NCI-H2029 (cell line): Measurements from ENCODE around the gene PLOD2.
"Not testable (repeated sequence)": the region's sequence is repeated elsewhere in the genome, so short reads cannot be mapped to it uniquely, and the experiment has no call there.

ENCODE experiments used
- DNase-seq: peaks from one replicate; lab custom pipeline; 2025; lab: John Stamatoyannopoulos, UW

Gene PLOD2

DNA sequence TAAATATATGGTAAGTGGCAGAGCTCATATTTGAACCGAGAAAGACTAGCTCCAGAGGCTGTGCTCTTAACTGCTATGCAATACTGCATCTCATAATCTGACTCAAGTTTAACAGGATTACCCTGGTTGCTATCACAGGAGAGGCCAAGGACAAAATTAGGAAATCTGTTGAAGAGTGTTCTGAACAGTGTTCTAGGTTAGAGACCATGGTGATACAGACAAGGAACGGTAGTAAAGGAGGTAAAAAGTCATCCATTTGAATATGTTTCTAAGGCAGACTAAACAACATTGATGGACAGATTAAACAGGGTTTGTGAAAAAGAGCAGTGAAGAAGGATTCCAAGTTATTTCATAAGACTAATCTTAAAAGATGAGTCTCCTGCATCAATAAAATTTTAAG lies 22.1 kb downstream of the PLOD2 start:
- DNase-seq = no peak

DNA sequence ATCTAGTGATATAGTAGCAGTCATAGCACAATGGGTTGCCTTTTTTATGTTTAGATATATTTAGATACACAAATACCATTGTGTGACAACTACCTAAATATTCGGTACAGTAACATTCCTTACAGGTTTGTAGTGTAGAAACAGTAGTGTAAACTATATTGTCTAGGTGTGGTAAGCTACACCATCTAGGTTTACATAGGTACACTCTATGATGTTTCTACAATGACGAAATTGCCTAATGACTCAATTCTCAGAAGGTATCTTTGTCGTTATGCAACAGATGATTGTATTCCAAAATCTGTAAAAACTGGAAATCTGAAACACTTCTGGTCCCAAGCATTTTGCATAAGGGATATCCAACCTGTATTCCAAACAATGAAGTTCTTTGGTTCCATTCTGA lies 24.3 kb downstream of the PLOD2 start:
- DNase-seq = no peak

DNA sequence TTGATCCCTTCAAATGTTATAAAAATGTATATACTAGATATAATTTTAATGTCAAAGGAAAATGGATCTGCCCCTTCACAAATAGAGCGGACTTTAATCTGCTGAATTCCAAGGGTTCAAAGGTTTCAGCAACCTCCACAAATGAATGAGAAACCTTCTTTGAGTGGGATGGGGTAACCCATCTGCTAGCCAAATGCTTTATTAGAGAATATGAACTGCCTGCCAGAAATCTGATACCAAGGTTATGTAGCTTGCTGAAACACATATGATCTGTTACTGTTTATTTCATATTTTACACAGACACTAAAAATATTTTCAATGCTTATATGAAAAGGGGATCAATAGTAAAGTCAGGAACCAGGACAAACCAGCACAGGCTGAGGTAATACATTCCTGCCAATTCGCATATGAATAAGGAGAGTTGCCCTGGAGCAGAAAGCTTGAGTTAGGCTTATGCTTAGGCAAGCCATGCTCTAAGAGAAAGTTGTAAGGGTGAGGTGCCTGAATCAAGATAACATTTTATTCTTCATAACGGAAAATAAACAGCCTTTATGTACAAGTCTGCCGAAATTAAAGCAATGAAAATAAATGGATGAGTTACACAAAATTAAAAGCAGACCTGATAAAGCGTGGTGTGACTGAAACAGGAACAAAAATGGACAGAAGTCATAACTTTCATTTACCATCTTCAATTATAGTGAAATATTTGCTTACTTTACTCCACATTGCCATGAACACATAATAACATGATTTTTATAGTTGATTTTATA lies 26.5 kb downstream of the PLOD2 start:
- DNase-seq = no peak

DNA sequence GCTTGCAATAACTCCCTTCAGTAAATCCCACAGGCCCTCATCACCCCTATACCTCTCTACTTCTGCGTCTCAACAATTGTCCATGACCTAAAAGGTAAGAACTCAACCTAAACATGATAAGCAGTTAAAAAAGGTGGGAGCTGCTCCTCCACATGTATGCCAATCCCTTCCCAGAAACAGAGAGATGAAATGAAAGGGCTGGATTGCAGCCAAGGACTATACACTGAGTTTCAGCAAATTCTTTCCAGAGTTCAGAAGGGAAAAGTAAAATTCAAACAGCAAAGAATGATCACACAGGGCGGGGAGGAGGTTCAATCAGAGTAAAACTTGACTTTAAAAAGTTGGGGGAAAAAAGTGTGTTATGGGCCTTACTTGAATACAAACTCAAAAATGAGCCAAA lies 27.5 kb downstream of the PLOD2 start:
- no peak for DNase-seq

DNA sequence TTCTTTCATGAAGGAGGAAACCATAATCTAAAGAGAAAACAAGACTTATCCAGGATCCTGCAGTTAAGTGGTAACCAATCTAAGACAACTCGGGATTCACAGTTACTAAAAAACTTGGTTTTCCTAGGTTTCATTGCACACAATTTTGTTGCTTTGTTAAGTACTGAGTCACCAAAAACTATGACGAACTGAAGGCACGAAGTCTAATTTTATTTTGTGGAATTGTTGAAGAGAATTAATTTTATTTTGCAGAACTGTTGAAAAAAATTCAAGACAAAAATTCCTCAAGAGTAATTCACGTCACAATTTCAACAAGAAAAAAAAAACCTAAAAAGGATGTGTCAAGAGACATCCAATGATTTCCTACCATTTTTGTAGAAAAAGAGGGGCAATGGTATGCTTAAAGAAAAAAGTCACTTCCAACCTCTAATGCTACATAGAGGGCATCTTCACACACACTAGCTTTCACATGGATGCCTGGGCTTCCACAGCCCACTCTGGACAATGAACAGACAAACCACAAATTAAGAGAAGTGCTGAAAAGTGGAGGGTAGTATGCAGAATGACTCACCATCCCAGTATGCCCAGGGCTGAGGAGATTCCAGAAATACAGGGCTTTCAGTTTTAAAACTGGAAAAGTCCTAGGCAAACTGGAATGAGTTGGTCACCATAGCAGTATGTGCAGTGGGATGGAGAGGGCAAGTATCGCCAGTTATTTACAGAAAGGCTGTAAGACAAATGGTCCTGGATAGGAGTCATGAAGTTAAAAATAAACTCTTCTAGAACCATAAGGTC lies 29.2 kb downstream of the PLOD2 start:
- DNase-seq = no peak

DNA sequence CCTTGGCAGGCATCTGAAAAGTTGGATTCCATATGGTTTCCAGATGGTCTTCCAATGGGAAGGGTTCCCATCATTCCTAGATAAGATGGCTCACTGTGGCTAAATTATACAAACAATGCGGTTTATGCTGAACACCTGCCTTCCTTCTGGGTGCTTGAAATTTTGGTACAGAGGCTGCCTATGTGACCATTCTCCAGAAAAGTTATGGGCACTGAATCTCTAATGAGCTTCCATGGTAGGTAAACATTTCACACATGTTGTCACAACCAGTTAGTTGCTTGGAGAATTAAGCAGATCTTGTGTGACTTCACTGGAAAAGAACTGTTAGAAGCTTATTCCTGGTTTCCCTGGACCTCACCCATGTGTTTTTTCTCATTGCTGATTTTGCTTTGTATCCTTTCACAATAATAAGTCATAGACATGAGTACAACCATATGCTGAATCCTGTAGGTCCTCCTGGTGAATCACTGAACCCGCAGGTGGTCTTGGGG lies 30.1 kb downstream of the PLOD2 start:
- DNase-seq = no peak

DNA sequence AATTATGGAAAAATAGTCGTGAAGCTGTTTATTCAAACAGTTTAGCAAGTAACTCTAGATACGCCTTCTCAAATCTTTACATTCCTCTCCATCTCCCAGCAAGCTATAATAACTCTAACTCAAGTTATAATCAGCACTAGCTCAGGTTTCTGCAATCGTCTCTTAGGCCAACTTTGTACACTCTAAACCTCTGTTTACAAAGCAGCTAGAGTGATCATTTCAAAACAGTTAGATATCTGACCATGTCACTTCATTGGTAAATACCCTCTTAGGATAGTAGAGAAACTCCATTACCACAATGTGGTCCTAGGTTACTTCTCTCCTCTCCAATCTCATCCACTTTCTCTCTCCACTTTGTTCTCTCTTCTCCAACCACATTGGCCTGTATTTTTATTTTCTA lies 31.2 kb downstream of the PLOD2 start:
- no peak for DNase-seq

DNA sequence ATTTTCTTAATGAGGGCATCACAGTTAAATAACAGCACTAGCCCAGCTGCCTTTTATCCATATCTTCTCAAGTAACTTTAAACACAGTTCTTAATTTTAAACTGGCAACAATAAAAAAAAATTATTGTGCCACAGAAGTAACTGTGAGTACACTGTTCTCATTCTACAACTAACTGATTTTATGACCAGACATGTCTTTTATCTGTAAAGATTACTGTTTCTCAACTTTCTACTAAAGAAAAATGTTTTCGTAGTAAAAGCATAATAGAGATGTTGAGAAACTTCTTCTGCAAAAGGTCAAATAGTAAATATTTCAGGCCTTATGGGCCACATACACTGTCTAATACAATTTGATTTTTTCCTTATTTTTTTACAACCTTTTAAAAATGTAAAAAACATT lies 32.0 kb downstream of the PLOD2 start:
- DNase-seq = no peak

DNA sequence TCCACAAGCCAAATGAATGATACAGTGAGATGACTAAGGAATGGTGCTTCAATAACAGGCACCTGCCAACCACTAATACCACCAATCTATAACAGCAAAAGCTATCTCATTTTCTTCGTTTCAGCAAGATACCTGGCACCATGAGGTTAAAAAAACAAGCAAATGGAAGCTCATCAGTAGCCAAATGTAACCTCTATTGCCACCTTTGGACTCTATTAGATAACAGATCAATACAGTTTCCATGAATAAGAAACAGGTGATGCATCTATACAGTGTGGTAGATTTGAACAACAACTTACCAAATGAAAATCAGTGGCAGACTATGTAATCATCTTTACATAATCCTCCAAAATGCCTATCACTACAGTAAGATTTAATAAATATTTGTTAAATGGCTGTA lies 32.8 kb downstream of the PLOD2 start:
- DNase-seq = no peak

DNA sequence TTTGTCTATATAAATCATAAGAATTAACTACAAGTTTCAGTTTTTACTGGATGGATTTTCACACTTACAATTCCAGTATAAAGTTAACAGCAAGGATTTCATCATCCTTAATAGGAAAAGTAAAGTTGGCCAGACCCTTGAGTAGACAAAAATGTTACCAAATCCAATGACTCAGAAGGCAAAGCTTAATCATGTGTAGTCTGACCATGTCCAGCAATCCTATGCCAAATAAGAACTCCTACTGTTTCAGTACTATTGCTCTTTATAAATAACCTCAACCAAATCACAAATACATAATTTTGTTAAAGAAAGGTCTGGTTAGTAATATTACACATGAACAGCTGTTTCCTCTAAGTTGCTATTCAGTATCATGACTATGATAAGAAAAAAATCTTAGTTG lies 35.0 kb downstream of the PLOD2 start:
- no peak for DNase-seq

DNA sequence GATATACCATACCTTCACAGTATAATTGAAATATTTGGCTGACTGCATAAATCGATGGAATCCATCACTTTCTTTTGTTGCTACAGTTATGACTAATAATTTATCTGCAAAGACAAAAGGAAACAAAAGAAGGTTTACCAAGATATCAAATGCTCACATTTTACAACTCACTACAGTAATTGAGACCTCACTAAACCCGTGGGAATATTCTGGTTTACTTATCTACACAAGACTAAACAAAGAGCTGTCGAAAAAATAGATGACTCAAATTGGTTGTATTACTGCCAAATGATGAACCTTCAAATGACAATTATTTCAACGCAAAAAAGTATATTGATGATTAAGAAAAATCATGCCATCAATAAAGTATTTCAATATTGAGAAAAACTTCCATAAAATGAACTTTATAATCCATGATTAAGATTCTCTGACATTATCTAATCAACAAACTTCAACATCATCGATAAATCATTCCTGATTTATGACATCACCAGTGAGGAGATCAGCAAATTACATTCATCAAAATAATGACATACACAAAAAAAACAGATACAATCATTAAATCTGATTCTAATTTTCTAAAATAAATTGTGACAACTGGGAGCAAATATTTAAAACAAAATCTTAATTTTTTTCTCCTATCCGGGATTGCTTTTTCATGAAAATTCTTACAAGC lies 36.7 kb downstream of the PLOD2 start:
- no peak for DNase-seq

DNA sequence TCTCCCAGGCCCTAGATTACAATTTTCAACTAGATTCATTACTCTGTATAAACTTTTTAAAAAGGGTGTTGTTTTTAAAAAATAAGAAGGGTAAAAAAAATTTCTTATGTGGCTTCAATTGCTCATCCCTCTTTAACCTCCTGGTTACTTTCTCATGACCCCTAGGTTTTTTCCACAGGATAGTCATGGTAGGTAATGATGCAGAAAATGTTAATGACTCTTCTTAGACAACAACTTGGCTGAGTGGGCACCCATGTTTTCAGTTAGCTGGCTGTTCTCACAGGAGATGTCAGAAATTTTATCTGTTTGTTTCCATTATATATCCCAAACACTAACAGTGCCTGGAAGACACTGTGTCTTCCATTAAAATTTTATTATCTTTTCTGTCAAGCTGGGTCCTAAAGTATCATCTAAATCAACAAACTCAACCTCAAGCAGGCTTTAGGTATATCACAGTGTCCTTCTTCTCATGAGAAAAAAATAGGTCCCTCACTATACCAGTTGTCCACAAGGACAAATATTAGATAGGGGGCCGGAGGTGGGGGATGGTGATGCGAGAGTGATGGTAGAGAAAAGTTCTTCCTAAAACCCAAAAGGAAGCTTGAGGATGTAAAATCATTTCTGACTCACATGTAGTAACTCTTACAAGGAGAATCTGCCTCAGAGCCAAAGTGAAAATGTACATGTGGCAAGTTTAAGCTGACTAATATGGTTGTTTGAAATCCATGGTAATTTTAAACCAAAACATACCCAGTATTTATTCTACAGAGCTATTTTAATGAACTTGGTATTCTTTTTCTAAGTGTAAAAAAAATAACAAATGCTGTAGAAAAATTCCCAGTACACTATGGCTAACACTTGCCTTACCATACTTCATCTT lies 43.3 kb downstream of the PLOD2 start:
- no peak for DNase-seq

DNA sequence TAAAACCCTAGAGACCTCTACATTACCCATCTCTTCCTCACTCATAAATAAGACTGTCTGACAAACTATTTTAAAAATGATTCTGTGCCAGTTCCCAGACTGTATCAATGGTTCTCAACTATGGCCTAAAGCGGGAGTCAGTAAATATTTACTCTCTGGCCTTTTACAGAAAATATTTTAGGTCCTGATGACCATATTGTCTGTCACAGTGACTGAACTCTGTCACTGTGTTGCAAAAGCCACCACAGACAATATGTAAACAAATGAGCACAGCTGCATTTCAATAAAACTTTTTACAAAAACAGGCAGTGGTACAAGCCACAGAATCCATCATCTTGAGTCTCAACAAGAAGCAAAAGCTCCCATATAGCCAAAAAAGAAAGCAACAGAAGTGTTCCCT lies 45.4 kb downstream of the PLOD2 start:
- no peak for DNase-seq

DNA sequence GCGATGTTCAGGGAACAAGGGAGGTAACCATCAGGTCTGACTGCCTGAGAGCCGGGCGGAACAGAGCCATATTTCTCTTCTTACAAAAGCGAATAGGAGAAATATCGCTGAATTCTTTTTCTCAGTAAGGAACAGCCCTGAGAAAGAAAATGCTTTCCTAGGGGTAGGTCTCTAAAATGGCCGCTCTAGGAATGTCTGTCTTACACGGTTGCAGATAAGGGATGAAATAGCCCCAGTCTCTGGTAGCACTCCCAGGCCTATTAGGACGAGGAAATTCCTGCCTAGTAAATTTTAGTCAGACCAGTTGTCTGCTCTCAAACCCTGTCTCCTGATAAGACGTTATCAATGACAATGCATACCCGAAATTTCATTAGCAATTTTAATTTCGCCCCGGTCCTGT lies 47.2 kb downstream of the PLOD2 start:
- not testable (repeated sequence) for DNase-seq

DNA sequence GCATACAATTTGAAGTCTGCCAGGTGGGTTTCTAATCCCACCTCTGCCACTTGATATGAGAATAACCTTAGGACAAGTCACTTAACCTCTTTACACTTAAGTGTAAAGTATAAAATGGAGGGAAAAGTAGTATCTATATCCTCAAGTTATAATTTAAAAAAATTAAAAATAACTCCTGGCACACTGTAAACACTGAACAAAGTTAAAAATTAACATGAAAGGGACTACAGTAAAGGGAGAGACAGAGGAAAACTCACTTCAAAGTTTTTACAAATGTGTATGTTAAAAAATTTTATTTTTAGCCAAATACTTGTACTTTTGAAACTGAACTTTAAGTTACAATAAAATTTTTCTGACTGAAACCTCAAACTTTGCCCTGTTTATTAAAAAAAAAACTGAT lies 49.6 kb downstream of the PLOD2 start:
- DNase-seq = no peak

DNA sequence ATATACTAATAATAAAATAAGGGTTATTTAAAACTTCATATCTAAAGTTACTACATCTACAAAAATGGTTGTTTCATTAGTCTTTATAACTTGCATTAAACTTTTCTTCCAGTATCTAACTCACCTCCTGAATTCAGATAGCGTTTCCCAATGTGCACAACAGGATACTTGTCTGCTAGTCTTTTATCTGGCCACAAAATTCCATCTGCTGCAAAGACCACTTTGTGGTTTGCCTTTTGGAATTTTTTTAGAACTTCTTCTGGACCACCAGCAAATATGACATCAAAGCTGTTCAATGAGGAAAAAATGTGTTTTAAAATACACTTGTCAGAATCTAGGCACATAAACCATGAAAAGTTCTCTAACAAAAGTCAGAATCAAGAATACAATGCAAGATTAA lies 50.8 kb downstream of the PLOD2 start:
- no peak for DNase-seq

DNA sequence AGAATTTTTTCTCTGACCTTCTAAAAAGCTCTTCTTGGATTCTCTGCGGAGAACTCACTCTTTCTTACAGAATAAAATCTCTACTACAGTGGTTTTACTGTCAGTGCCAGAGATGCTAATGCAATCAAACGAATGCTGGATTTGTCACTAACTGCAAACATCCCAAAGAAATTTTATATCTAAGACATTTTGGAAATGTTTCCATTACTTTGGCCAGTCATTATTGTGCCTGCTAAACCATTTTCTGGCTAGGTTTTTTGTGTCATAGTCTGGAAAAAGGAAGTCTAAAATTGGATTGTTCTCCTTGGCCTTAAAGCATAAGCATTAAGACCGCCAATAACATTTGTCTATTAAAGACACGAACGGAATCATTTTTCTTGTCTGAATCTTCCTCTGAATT lies 54.0 kb downstream of the PLOD2 start:
- no peak for DNase-seq

DNA sequence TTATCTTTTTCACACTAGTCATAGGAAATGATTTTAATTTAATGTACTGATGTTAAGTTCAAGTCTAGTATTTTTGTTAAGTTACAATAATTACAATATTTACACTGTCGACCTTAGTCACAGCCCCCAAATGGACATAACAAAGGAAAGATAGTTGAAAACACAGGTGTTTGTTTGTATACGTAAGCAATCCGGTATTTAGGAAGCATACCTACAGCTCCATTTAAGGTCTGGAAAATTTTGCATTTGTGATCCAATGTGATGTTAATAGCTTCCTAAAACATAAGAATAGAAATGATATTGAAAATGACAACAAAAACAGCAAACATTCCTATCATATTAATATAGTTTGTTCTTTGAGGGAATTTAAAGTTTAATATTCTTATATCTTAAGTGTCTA lies 56.9 kb downstream of the PLOD2 start:
- no peak for DNase-seq

DNA sequence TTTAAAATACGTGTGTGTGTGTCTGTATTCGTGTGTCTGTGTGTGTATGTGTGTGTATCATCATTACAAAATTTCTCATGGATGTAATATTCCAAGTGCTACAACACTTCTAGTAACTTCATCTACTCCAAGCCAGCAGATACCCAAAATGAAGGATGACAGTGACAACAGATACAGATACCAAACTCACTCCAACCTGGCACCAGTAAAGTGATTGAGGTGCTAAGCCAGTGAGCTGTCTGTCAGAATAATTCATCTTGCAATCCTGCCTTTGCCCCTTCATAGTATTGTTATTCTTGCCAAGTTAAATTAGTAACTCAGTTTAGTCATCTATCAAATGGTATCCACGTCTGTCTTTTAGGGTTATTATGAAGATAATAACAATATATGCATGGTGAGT lies 58.1 kb downstream of the PLOD2 start:
- DNase-seq = no peak

DNA sequence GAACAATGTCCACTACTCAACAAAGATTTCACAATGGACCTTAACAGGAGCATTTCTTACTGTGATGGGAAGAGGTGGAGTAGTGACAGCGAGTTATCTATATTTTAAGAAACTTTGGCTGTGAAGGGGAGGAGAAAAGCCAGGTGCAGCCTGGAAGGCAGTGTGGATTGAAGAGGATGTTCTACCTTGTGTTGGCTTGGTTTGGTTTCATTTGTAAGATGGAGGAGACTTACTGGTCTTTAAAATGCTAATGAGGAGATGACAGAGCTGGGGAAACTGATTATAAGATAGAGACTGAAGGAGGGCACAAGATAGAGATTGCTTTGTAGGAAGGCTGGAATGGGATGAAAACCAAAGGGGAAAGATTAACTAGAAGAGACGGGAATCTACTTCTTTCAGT lies 59.4 kb downstream of the PLOD2 start:
- DNase-seq = no peak

DNA sequence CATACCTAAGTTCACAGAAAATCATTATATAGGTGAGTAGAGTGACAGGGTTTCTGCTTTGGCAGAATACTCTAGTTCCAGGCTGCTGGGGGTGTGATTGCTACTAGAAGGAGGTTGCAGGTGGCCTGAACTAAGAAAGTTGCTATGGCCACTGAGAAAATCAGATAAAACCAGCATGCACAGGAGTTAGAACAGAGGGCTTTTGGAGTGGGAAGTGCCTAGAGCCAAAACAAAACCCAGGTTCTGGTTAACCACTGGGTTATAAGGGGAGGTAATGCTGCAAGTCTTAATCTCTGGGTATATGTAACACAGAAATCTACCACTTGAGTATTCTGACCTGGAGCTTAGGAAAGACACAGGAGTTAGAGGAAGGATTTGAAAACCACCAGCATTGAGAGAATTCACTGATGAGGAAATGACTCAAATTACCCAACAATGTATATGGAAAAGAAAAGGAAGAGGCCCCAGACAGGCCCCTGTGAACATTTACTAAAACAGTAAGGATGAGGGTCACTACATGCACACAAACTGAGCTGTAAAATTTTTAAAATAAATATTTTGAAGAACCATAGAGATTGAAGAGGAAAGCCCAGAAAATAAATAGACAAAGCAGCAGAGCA lies 60.0 kb downstream of the PLOD2 start:
- DNase-seq = no peak

DNA sequence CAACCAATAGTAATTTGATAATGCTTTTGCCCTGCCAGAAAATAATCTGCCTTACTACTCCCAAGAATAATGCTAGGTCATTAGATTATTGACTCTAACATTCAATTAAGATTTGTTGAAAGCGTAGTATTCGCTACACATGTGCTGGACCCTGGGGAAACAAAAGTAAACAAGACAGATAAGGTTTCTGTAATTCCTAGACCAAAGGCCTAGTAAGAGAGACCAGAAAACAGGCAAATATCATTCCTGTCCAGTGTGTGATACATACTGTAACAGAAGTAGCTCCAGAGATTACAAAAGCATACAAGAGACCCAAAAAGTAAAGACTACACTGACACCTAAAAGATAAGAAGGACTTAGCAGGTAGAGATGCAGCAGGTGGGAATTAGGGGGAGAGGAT lies 60.8 kb downstream of the PLOD2 start:
- DNase-seq = no peak
